ENCODE data around the gene ZFP57.

The ZFP57 gene

DNA sequence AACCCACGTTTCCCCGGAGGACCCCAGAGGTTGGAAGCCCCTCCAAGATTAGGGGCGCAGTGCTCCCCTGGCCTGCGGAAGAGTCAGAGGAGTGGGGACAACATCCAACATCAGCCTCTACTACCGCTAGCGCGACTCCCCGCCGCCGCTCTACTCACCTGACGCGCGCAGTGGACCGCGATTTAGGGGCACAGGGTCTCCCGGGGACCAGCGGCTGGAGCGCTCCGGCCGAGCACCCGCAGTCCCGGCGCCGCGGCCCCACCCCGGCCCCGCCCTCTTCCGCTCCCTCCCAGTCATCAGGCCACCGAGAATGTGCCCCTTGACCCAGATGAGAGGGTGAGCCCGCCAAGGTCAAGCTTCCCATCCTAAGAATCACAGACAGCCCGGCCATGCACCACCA is at the start of gene ZFP57:
TSS of gene ZFP57 (minus strand) at position 249 of the 400 bp plus-strand sequence. CDS start 4,149 bp downstream, outside the sequence.
- no peak for DNase-seq (ENCODE audit: insufficient read length, low spot score)
- no peak for FAIRE-seq

DNA sequence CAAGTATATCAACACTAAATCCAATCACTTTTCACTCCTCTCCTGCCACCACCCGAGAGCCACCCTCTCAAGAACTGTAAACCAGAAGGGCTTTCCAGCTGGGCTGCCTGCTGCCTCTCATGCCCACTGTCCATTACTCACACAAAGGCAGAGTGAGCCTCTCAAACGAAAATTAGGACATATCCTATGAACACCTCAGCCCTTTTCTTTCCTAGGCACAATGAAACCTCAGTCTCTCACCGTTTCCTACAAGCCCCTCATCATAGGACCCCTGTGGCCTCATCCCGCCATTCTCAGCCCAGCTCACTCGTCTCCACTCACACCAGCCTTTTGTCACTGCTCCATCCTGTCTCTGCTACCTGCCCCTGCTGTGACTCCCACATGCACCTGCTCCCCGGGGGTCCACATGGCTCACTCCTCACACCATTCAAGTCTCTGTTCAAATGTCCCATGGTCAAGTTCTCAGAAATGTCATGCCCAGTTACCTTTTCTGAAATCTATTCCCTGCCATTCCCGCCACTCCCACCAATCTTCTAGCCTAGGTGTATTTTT is 49.7 kb upstream of the ZFP57 start:
- FAIRE-seq (no peak), DNase-seq (ENCODE audit: insufficient read length, low spot score) (no peak)

DNA sequence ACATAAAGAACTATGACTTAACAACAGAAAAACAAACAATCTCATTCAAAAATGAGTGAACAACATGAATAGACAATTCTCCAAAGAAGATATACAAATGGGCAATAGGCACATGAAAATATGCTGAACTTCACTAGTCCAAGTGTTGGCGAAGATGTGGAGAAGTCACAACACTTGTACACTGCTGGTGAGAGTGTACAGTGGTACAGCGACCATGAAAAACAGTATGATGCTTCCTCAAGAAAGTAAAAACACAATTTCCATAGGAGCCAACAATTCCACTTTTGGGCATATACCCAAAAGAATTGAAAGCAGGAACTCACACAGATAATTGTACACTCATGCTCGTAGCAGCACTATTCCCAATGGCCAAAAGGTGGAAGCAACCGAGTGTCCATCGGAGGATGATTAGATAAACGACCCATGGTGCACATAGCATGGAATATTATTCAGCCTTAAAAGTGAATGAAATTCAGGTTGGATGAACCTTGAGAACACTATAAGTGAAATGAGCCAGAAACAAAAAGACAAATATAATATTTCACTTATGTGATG is 48.9 kb upstream of the ZFP57 start:
- DNase-seq (ENCODE audit: insufficient read length, low spot score) (no peak), FAIRE-seq (no peak)

DNA sequence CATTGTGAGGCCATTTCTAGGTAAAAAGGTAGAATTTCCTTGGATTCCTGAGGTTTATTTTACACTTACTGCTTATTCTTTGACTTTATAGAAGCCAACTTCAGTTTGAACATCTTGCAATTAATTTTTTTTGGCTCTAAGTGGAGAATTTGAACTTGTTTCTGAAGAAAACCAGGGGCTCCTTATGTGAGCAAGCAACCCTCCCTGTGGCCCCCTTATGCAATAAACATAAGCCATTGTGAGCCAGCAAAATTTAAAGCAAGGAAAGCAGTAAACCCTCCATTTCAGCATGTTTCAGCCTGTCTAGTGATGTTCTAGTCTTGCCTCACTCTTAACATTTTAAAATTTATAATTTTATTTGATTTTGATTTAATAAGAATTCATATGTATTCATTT is 47.9 kb upstream of the ZFP57 start:
- FAIRE-seq, result no peak
- no peak for DNase-seq (ENCODE audit: insufficient read length, low spot score)

DNA sequence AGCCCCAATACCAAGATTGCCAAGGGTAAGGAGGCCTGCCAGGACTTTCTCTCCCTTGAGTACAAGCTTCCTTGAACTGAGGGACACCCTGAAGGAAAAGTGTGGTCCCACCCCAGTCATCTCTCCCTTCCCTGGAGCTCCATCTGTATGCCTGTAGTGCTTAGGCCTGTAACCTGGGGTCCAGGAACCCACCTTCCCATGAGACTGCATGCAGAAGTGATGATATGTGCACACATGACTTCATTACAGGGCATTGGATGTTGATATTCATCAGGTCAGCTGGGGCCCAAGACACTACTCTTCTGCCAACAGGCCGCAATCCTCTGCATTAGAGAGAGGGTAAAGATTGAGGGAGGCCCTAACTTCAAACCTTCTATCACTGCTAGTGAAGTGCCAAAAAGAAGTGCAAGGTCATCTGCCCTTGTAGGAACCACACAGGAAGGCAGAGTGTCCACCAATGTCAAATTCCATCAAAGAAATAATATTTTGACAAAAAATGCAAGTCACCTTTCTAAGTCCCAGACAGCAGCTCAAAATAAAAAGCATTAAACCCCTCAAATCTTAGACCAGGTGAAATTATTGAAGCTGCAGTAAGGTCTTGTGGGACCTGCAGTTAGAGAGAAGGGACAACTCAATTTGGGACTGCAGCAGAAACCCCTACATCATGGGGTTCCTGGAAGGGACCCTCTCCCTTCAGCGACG is 47.4 kb upstream of the ZFP57 start:
- DNase-seq (ENCODE audit: insufficient read length, low spot score) (no peak), FAIRE-seq (peak; percentile 9)

DNA sequence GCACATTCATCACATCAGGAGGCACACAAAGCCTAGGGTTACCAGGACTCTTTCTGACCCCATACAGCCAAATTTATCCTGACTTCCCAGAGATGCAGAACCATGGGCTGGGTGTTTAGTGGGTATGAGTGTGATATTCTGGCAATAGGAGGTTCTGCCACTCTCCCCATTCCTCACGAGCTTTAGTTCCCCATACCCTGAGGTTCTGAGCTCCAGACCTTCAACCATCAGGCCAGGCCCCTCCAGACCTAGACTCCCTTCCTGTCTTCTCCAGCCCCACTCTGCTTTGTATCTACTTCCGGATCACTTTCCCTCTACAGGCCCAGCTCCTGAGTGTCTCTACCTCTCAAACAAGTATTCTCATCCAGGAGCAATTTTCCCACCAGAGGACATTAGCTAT is 46.7 kb upstream of the ZFP57 start:
- FAIRE-seq (no peak), DNase-seq (ENCODE audit: insufficient read length, low spot score) (no peak)

DNA sequence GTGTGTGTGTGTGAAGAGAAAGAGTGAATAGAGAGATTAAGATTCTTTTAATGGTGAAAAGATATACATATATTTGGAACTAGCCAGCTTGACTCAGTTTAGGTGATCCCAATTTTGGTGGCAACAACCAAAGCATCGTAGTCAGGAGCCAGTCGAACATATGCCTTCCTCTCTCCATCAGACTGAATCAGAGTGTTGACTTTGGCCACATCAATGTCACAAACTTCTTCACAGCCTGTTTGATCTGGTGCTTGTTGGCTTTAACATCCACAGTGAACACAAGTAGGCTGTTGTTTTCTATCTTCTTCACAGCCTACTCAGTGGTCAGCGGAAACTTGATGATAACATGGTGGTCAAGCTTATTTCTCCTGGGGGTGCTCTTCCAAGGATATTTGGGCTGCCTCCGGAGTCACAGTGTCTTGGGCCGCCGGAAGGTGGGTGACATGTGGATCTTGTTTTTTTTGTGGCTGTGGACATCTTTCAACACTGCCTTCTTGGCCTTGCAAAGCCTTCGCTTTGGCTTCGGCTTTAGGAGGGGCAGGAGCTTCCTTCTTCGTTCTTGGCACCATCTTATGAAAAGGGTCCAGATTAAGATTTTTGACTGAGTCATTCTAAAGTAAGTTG is 45.7 kb upstream of the ZFP57 start:
- FAIRE-seq, result peak; percentile 9
- no peak for DNase-seq (ENCODE audit: insufficient read length, low spot score)

DNA sequence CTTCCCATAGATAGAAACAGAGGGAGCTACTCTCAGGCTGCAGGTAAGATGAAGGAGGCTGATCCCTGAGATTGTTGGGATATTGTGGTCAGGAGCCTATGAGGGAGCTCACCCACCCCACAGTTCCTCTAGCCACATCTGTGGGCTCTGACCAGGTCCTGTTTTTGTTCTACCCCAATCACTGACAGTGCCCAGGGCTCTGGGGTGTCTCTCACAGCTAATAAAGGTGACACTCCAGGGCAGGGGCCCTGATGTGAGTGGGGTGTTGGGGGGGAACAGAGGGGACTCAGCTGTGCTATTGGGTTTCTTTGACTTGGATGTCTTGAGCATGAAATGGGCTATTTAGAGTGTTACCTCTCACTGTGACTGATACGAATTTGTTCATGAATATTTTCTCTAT is 45.0 kb upstream of the ZFP57 start:
- DNase-seq (ENCODE audit: insufficient read length, low spot score), result no peak
- FAIRE-seq, result no peak

DNA sequence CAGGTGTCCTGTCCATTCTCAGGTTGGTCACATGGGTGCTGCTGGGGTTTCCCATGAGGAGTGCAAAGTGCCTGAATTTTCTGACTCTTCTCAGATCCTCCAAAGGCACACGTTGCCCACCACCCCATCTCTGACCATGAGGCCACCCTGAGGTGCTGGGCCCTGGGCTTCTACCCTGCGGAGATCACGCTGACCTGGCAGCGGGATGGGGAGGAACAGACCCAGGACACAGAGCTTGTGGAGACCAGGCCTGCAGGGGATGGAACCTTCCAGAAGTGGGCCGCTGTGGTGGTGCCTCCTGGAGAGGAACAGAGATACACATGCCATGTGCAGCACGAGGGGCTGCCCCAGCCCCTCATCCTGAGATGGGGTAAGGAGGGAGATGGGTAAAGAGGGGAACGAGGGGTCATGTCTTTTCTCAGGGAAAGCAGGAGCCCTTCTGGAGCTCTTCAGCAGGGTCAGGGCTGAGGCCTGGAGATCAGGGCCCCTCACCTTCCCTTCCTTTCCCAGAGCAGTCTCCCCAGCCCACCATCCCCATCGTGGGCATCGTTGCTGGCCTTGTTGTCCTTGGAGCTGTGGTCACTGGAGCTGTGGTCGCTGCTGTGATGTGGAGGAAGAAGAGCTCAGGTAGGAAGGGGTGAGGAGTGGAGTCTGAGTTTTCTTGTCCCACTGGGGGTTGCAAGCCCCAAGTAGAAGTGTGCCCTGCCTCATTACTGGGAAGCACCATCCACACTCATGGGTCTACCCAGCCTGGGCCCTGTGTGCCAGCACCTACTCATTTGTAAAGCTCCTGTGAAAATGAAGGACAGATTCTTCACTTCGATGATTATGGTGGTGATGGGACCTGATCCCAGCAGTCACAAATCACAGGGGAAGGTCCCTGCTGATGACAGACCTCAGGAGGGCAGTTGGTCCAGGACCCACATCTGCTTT is 44.3 kb upstream of the ZFP57 start:
- DNase-seq (ENCODE audit: insufficient read length, low spot score), result no peak
- FAIRE-seq, result no peak

DNA sequence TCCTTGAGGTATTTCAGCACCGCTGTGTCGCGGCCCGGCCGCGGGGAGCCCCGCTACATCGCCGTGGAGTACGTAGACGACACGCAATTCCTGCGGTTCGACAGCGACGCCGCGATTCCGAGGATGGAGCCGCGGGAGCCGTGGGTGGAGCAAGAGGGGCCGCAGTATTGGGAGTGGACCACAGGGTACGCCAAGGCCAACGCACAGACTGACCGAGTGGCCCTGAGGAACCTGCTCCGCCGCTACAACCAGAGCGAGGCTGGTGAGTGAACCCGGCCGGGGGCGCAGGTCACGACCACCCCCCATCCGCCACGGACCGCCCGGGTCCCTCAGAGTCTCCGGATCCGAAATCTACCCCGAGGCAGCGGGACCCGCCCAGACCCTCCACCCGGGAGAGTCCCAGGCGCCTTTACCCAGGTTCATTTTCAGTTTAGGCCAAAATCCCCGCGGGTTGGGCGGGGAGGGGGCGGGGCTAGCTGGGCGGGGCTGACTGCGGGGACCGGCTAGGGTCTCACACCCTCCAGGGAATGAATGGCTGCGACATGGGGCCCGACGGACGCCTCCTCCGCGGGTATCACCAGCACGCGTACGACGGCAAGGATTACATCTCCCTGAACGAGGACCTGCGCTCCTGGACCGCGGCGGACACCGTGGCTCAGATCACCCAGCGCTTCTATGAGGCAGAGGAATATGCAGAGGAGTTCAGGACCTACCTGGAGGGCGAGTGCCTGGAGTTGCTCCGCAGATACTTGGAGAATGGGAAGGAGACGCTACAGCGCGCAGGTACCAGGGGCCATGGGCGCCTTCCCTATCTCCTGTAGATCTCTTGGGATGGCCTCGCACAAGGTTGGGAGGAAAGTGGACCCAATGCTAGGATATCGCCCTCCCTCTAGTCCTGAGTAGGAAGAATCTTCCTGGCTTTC is 43.0 kb upstream of the ZFP57 start:
- FAIRE-seq (peak; percentile 40), DNase-seq (ENCODE audit: insufficient read length, low spot score) (peak; percentile 29)

DNA sequence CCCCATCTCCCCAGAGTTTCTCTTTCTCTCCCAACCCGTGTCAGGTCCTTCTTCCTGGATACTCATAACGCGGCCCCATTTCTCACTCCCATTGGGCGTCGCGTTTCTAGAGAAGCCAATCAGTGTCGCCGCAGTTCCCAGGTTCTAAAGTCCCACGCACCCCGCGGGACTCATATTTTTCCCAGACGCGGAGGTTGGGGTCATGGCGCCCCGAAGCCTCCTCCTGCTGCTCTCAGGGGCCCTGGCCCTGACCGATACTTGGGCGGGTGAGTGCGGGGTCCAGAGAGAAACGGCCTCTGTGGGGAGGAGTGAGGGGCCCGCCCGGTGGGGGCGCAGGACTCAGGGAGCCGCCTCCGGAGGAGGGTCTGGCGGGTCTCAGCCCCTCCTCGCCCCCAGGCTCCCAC is 42.3 kb upstream of the ZFP57 start, which contains the start of gene HLA-F:
TSS of gene HLA-F (plus strand) at position 173 of the 404 bp plus-strand sequence. CDS start at position 203, 30 bp downstream.
- peak; percentile 94 for DNase-seq (ENCODE audit: insufficient read length, low spot score)

DNA sequence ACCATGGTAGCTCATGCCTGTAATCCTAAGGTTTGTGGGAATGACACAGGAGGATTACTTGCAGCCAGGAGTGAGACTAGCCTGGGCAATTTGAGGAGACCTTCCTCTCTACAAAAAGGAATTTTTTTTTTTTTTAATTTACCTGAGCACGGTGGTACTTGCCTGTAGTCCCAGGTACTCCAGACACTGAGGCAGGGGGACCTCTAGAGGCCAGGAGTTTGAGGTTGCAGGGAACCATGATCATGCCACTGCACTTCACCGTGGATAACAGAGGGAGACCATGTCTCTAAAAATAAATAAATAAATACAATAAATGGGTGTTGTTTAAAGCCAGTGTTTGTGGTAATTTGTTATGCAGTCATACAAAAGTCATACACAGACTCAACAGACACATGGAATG is 39.9 kb upstream of the ZFP57 start:
- DNase-seq (ENCODE audit: insufficient read length, low spot score), result no peak
- FAIRE-seq, result no peak

More for the DNA sequence above, 42.3 kb upstream of the ZFP57 start, which contains the start of gene HLA-F:
- peak; percentile 4 for FAIRE-seq

DNA sequence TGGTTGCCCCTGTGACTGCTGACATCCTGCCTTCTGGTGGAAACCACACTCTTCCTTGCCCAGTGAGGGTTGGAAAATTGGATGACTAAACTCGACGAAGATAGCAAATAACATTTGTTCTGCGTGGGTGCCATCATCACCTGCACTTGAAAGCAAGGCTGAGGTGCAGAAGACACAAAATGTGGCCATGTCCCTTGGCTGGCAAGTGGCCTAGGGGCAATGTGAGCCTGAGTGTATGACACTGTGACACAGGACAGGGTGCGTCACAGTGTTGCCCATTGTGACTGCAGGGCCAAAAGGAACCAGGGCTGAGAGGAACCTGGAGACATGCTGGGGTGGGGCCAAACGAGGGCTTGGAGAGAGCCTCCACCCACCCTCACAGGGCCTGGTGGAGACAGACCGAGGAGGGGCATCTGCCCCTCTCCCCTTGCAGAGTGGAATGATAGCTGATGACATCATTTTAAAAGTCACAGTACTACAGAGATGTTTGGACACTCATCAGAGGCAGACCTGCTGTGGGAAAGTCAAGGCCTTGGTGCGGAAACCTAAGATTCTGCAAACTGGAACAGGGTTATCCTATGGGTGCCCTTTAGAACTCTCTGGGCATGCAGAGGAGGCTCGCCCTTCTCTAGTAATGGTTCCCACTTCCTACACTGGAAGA is 29.5 kb upstream of the ZFP57 start:
- no peak for FAIRE-seq
- DNase-seq (ENCODE audit: insufficient read length, low spot score), result no peak

DNA sequence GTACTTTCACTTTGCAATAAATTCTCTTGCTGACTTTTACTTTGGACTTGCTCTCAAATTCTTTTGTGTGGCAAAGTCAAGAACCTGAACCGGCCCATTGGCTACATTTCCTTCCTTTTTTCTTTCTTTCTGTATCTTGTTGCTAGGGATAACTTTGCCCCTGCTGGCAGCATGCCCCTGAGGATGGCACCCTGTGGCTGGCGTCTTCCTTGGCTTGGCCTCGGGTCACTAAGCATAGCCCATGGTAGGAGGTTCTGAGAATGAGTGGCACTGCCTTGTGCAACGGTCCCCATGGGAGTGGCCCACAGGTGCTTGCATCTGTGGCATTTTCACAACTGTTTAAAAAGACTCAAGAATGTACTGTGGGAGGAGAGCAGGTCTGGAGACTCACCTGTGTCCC is 28.2 kb upstream of the ZFP57 start:
- FAIRE-seq (no peak), DNase-seq (ENCODE audit: insufficient read length, low spot score) (no peak)

DNA sequence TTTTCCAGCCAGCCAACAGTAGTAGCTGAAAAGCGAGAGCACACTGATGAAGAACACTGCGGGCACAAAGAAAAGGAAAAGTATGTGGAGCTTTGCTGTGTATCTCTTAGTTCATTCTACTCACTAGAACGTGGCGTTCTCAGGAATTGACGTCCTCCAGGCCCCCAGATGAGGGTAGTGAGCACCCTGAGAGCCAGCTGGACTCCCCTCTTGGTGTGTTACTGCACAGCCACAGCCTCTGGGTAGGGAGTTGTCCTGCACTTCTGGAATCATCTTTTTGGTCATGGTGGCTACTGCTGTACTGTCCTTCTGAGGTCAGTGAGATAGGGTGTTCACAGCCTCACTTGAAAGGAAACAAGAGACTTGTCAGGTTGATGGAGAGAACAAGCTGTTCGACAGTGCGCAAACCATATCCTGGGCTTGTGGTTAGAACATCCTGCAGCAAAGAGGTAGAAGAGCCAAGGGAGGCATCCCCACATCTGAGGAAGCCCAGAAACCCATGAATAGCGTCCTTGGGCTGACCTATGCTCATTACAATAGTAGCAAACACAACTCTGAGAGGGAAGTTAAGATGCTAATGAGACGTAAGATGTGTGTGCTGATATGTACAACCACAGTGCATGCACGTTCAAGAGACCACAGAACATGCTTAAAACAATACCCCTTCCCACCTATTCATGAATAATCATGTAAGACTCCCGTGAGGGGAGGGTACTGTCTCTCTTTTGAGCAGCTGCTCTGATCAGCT is 27.7 kb upstream of the ZFP57 start:
- peak; percentile 20 for FAIRE-seq
- DNase-seq (ENCODE audit: insufficient read length, low spot score), result no peak

DNA sequence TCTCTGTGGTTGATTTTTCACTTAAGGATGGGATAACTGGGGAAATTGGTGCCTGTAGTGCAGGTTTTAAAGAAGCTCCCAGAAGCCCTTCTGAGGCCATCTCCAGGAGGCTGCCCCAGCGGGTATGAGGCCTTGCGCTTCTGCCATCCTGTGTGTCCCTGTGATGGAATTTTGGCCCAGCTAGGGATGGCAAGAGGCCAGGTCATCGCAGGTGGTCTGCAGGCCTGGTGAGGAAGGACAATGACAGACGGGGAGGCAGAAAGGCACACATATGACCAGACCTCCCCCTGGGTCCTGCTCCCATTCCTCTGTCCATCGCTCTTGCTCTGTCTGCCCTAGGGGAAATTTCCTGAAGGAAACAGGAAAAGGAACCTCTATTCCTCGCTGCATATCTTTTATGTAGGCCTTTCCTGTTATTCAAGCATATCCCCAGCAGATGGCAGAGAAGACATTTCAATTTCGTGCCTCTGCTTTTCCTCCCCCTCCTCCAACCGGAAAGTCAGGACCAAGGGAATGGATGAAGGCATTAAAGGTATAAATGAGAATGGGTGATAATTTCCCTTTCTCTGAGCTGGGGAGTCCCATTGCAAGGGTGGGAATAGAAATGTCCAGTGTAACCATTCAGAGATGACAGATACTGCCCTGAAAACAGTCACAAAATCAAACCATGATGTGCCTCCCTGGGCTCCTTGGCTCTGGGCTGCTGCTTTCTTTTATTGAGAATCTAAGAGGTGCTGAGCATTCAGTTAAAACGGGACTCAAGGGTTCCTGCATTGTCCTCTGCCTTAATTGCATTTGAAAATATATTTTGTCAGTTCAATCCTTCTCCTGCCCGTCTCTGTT is 24.7 kb upstream of the ZFP57 start:
- DNase-seq (ENCODE audit: insufficient read length, low spot score) (peak; percentile 60), FAIRE-seq (peak; percentile 28)

DNA sequence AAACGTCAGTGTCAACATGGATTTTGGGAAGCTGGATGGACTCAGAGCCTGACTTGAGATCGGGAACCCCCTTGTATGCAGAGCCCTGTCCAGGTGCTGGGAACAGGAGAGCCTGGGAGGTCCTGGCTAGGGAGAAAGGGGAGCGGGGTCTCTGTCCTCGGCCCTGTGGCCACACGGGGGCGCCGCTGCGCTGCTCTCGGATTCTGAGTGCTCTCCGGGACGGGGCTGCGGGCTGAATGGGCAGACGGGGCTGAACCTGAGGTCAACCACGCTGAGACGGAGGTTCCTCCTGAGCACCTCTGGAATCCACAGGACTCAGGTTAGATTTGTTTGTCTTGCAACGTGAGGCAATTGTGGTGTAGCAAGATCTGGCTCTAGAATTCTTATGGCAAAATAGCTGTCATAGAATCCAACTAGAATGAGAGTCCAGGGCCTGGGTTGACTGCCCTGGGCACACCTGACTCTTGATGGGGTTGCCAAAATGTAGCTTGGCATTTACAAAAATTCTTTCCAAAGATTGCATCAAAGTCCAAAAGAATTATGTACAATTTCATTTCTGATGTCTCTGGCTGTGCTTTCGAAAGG is 21.7 kb upstream of the ZFP57 start:
- no peak for FAIRE-seq
- peak; percentile 66 for DNase-seq (ENCODE audit: insufficient read length, low spot score)
